GM20000 (cell line): Measurements from ENCODE around the gene KYNU.

Experiments used
- DNase-seq: peaks from one replicate; pipeline ENCODE4 v3.0.0; 2012; ENCODE audit warnings: low spot score
- CTCF ChIP-seq: IDR thresholded peaks from 2 replicates; pipeline ENCODE4 v1.5.1; 2012; ENCODE audit warnings: mild to moderate bottlenecking, control low read depth; ENCODE audit errors: extremely low read depth, missing control alignments

The KYNU gene

GRCh38 chr2:142951190-142952007 is 73.9 kb downstream of the KYNU start:
- no peak for TF ChIP-seq CTCF
- DNase-seq, result no peak

GRCh38 chr2:142952018-142952417 is 74.6 kb downstream of the KYNU start:
- no peak for DNase-seq
- no peak for TF ChIP-seq CTCF

- no peak for TF ChIP-seq CTCF
- no peak for DNase-seq
Measured at GRCh38 chr2:142952793-142953494, 75.5 kb downstream of the KYNU start.

- DNase-seq, result no peak
- TF ChIP-seq CTCF, result no peak
Measured at GRCh38 chr2:142954493-142954892, 77.0 kb downstream of the KYNU start.

GRCh38 chr2:142957144-142957543 is 79.7 kb downstream of the KYNU start:
- TF ChIP-seq CTCF, result no peak
- no peak for DNase-seq

DNA sequence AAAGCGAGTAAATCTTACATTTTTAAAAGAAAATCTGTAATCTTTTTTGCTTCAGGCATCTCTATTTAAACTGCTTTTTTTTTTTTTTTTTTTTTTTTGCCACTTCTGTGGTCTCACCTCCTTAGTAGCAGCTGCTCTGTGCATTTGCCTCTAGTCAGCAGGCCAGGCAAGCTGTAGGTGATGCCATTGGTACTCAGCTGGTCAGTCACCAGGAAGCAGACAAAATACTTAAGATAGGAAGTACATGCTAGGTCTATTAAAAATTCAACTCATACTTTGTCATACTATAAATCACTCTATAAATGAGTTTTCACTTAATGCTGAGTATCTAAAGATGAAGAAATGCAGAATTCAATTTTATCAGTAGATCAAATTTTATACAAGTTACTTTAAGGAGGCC is 83.7 kb downstream of the KYNU start:
- TF ChIP-seq CTCF, result no peak
- DNase-seq, result no peak

DNA sequence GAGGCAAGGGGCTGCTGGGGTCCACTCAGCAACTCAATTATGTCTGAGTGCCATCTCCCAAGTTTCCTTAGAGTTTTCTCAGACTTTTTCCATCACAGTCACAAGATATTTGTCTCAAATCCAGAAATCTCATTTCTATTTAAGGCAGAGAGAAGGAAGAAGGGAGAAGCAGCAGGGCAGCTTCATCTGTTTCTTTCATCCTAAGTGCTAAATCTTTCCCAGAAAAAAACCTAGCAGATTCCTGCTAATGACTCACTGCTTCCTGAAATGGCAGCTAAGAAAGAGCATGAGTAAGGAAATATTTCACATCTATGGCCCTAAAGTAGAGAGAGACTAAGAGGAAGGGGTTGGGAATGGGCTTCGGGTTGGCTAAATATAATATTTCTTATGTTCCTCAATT is 88.0 kb downstream of the KYNU start:
- DNase-seq, result no peak
- TF ChIP-seq CTCF, result no peak
